HG03095 (cell line): ENCODE measurements around the gene PTGDS.

Experiments
- ATAC-seq: cut with Tn5 transposase; IDR thresholded peaks from one replicate; pipeline ENCODE4 v1.9.1; 2021; ENCODE audit warnings: moderate library complexity; ENCODE audit not compliant: unreplicated experiment

The PTGDS gene

DNA sequence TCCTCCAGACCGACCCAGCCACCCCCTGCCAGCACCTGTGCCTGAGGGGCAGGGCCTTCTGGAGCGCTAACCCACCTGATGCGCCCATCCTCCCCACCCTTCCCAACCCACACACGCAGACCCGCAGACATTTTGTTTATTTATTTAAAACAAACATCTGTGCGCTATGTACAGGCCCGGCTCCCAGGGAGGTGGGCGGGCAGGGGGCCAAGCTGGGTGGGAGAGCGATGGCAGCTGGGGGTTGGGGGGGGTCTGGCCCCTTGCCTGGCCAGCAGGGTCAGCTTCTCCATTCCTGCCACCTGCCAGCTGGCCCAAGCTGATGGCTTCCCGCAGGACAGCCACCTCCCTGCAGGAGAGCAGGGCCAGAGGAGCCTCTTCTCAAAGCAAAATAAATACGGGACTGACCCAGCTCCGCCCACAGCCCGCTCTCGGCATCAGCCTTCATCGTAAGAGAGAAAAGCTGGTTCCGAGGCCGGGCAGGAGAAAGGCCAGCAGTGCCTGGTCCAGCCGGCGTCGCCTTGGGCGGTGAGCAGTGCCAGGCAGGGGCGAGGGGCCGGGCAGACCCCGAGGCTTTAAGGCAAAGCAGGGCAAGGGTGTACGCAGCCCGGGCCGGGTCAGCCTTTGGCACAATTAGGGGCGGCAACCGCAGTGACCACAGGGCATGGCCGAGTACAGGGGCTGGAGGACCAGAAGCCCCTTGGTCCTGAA lies 30.0 kb downstream of the PTGDS start:
- no peak for ATAC-seq

DNA sequence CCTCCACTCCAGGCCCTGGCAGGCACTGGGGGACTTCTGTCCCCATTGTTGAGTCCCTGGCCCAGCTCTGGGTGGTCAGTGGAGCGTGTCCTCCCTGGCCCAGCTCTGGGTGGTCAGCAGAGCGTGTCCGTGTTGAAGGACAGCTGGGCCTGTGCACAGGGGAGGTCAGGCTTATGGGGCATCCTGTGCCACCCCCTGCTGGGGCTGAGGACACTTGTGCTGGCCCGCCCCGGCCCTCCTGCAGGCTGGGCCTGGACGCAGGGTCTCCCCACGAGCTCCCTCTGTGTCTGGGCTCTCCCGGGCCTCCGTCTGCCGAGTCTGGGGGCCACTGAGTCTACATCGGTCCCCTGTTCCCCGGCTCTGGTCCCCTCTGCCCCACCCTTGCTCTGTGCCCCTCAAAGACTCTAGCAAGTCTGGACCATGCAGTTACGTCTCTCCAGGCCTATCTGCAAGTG lies 30.5 kb downstream of the PTGDS start:
- no peak for ATAC-seq

DNA sequence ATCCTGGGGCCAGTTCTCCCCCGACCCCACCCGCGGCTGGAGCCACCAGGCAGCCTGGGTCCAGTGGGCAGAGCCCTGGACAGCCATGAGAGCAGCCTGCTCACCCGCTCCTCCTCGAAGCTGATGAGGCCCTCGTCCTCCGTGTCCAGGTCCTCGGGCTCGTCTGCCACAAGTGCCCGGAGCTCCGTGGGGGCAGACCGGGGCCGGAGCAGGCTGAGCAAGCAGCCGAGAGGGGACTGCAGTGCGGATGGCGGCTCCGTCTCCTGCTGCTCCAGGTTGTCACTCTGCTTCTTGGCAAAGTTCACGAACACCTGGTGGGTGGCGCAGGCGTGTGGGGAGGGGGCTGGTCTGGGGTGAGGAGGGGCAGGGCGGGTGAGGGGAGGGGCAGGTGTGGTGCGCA lies 31.0 kb downstream of the PTGDS start:
- ATAC-seq: no peak

DNA sequence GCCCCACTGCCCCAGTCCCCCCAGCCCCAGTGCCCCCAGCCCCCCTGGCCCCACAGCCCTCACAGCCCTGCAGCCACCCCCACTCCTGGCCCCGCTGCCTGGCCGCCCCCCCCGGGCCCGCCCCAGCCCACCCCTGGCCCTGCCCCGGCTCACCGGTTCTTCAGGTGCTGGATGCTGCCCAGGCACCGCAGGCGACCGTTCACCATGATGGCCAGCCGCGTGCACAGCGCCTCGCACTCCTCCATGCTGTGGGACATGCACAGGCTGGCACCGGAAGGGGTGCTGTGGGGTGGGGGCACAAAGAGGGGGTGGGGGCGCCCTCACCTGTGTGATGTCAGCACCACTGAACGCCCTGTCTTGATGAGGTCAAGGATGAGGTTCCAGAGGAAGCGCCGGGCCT lies 31.9 kb downstream of the PTGDS start:
- no peak for ATAC-seq

DNA sequence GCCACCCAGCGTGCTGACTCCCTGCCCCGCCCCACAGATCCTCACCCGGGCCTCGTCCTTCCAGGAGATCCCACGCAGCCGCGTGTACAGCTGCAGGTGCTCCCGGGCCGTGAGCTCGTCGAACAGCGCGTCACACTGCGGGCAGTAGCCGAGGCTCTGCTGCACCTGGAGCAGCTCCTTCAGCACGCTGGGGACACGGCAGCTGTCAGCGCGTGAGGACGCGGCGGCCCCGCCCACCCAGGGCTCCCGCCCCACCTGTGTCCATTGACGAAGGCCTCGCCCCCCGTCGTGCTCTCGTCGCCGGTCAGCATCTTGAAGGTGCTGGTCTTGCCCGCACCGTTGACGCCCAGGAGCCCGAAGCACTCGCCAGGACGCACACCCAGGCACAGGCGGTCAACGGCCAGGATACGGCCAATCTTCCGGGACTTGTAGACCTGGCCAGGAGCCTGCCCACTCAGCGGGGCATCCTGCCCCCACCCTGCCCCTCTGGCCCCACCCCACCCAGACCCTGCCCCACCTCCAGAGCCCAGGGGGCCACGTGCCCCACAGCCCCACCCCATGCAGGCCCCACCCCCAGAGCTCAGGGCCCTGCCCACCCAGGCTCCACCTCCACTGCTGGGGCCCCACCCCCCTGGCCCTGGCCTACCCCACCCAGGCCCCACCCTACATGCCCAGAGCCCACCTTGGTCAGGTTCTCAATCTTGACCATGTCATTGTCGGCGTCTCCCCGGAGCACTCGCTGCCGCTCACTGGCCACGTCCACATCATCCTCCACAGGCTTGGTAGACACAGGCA lies 32.8 kb downstream of the PTGDS start:
- no peak for ATAC-seq

DNA sequence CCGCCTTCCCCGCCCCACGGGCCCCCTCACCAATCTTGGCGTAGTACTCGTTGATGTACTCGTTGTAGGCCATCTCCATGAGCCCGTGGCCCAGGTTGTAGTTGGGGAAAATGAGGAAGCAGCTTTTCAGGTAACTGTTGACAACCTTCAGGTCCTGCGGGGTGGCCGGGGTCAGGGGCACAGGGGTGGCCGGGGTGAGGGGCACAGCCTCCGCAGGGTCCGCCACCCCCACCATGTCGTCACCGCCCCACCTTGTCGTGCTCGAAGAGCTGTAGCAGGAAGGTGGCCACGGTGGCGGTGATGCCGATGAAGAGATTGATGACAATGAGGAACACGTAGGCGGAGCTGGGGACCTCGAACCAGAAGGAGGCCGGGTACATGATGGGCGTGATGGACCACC lies 33.9 kb downstream of the PTGDS start:
- ATAC-seq: no peak

DNA sequence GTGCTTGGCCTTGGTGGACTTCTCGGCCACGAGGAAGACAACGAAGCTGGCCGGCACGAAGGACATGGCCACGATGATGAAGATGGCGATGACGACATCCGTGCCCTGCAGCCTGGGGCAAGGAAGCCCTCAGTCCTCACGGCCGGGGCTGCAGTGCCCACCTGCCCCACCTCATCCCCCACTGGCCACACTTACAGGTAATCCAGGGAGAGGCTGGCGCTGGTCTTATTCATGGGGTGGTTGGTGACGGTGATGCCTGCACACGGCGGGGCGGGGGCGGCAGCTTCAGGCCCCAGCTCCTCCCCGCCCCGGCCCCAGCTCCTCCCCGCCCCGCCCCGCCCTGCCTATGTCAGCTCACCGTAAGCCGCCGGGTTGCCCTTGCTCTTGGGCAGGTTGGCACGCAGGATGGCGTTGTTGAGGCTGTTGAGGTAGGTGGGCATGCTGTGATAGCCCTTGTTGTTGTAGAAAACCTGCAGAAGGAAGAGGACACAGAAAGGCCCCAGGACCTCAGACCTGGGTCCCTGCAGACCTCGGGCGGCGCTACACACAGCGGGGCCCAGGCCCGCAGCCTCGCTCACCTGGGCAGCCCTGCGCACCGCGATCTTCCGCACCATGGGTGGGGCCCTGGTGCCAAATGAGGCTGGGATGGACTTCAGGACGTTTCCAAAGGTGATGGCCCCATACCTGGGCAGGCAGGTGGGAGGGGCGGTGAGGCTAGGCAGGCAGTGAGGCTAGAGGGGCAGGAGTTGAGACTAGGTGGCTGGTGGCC lies 34.8 kb downstream of the PTGDS start:
- ATAC-seq: no peak

DNA sequence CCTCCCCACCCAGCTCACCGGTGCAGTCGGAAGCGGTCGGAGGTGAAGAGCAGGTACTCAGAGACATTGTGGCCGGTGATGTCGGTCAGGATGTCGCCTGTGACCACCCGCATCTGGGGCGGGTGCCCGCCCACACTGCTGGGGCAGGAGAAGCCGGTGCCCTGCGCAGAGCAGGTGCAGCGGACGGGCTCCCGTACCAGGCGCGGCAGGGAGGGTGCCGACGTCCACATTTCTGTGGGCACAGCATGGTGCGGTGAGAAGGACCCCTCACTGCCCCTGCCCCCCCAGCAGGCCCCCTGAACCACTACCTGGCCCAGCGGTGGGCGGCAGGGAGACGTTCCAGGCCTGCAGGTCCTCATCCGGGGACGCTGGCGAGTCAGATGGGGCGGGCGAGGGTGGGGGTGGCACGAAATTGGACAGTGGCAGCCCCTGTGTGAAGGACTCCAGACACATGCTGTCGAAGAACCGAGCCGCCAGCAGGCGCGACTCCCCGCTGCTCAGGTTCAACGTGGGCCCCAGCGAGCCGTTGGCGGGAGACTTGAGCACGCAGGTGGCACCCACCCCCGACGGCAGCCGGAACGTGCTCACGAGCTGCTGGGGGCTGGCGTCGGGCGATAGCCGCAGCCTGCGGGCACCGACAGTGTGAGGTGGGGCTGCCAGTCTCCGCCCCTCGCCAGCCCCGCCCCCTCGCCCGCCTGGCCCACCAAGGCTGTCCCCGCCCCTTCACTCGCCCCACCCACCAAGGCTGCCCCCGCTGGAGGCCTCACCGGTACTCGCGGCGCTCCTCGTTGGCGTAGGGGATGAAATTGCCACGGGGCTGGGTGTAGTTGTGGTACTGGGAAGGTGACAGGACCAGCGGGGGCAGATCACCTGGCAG lies 35.6 kb downstream of the PTGDS start:
- no peak for ATAC-seq

DNA sequence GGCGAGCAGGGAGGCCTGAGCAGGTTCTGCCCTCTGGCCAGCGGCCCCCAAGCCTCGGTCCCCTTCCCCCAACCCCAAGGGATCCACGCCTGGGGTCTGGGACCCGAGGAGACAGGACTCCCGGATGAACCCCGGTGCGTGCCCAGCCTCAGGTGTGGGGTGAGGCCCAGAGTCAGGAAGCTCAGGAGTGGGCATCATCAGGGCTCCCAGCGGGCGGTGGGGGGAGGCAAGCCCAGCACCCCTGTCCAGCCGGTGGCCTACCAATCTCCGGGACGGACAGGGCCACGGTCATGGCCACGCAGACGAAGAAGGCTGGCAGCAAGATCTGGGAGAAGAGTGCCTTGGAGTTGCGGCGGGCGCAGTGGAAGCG lies 36.3 kb downstream of the PTGDS start:
- no peak for ATAC-seq

DNA sequence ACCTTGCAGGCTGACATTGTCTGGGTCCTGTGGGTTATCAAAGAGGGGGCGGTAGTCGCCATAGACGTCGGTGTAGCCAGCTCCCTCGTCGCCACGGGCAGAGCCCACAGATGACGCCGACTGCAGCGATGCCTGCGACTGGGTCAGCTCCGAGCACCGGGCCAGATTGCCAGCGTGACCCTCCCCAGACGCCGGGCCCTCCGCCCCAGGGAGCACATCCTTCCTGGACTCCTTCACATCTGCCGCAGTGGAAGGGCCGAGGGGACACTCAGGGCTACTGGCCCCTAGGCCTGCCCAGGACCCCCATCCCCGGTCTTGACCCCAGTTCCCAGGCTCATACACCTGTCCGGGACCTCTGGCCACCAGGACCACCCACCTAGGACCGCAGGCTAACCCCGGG lies 36.9 kb downstream of the PTGDS start:
- no peak for ATAC-seq

DNA sequence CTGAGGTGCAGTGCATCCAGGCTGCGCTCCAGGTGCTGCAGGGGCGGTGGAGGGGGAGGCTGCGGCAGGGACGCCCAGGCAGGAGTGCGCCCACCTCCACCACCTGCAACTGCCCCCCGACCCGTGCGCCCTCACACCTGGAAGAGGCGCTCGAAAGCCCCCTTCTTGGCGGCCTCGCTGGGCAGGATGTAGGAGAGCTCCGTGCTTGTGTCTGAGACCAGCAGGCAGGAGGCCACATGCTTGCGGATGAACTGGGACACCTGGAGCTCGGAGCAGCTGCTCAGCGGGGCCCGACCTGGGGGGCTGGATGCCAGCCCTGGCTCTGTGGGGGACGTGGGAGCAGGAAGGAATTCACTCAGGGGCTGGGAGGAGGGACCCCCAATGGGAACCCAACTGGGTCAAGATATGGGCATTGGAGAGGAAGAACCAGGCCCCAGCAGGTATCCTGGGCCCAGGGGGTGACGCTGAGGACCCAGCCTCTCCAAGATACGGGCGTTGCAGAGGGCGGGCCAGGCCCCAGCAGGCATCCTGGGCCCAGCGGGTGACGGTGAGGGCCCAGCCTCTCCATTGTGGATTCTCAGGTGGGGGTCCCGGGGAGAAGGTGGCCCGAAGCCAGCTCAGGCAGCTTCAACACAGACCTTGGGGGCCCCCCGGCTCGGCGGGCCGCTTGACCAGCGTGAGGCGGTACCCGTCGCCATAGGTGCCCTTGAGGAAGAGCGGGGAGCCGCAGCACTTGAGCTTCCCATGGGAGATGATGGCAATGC lies 37.7 kb downstream of the PTGDS start:
- no peak for ATAC-seq

DNA sequence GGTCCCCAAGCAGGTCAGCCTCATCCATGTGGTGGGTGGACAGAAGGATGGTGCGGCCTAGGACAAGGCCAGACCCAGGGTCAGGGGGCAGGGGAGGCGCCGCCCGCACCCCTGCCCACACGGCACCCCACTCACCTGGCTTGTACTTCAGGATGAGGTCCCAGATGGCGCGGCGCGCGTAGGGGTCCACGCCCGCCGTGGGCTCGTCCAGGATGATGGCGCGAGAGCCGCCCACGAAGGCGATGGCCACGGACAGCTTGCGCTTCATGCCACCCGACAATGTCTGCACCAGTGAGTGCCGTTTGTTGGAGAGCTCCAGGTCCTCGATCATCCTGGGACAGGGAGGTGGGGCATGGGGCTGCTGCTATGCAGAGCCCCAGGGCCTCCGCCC lies 38.2 kb downstream of the PTGDS start:
- no peak for ATAC-seq

DNA sequence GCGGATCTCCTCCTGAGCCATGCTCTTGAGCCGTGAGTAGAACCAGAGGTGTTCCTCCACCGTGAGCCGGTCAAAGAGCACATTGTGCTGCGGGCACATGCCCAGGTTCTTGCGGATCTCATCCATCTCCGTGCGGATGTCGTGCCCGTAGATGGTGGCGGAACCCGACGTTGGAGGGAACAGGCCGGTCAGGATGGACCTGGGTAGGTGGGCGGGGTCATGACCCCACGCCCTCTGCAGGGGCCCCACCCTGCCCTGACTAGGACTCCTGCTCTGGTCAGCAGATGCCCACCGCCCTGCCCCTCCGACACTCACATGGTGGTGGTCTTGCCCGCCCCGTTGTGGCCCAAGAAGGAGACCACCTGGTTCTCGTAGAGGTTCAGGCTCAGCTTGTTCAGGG lies 38.7 kb downstream of the PTGDS start:
- no peak for ATAC-seq

DNA sequence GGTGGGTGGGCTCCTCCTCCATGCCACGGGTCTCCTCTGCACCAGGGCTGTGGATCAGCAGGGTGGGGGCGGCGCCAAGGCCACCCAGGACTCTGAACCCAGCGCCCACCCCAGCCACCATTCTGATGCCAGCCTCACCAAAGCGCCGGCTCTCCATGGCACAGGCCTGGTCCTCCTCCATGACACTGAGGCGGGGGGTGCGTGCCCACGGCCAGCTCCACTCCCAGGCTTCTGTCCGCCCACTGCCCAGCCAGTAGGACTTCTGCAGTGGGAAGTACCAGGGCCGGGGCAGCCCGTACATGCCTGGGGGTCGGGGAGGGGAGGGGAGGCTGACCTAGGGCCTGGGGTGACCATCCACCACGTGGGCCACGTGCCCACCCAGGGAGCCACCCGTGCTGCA lies 39.1 kb downstream of the PTGDS start:
- ATAC-seq: no peak

DNA sequence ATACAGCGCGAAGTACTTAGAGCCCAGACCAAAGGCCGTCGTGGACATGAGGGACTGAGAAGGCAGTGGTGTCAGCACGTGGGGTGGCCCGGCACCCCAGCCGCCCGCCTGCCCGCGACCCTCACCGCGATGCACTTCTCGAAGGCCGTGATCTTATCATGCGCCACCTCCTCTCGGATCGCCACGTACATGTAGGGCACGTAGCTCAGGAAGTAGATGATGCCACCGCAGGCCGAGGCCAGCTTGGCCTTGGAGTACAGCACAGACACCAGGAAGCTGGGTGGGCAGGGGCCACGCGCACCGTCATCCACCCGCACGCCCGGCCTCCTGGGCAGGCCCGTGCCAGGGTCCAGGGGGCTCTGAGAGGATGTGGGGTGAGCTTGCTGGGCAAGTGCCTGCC lies 39.8 kb downstream of the PTGDS start:
- ATAC-seq: no peak

DNA sequence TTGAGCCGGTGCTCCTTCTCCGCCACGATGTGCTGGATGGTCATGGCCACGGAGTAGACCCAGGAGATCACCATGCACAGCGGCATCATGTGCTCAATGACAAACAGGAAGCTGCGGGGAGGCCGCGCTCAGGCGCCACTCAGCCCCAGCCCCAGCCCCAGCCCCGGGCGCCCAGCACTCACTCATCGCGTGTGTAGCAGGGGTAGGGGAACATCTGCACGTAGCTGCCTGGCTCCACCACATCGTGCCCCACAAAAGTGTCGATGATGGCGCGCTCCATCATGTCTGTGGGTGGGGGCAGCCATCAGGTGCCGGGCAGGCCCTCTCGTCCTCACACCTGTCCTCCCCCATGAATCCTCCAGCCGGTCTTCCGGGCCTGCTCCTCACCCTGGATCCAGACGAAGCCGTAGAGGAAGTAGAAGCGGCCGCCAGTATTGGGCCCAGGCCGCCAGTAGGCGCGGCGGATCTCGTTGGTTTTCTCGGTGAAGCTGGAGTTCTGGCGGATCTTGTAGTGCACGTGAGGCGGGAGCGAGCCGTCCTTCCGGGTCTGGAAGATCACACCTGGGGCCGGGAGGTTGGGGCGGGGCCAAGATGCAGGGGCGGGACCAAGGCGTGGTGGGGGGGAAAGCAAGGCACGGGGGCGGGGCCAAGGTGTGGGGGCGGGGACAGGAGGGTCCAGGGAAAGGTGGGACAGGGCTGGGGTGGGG lies 40.6 kb downstream of the PTGDS start:
- no peak for ATAC-seq

DNA sequence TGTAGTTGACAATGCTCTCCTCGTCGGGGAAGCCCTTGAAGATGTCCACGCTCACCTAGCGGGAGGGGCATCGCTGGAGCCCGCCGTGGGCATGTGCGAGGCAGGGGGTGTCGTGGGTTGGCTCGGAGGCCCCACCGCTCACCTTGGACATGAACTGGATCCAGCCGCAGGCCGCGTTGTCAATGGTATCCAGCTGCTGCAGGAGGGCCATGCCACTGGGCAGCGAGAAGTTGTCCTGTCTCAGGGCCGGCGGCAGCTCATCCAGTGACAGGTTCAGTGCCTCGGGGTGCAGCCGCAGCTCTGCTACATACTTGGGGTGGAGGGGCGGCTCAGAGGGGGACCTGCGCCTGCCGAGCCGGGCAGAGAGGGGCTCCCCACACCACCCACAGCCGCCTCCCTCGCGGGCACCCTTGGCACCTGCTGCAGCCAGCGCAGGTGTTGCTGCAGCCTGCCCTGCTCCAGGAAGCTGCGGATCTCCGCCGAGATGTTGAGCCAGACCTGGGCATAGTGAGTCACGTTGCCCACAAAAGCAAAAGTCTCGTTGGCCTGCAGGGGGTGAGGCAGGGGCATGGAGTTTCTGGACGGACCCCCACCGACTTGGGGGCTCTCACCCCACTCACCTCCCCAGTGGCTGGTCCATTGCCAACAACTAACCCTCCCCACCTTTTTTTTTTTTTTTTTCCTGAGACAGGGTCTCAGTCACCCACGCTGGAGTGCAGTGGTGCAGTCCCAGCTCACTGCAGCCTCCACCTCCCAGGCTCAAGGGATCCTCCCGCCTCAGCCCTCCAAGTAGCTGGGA lies 41.7 kb downstream of the PTGDS start:
- no peak for ATAC-seq

DNA sequence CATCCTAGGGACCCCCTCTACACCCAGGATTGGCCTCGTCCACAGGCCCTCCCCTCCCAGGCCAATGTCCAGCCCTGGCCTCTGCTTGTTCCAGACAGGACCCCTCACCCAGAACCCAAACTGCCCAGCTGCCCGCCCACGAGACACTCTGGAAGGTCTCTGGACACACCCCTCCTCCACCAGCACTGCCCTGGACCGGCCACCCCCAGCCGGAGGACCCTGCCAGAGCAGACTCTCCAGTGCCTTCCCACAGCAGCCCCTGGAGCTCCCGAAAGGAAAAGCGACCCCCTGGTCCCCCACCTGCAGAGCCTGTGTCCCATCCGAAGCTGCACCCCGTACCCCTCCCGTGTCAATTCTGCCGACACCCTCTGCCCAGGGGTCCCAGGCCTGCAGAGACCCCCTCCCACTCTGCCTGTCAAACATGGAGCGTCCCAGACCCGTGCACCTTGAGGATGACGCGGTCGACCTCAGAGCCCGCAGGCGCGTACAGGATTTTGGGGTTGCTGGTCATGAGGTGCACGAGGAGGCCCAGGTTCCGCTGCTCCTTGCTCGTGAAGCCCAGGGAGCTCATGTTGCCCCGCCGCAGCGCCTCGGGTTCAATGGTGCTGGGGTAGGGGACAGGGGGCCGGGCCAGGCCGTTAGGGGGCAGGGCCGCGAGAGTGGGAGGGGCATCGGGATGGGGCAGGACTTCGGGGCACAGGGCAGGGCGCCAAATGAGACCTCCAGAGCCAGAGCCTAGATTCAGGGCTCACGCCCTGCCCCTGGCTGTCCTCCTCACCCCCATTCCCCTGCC lies 42.8 kb downstream of the PTGDS start:
- no peak for ATAC-seq
